NCI-H1092 (cell line): ENCODE measurements around the gene MRNIP.
"Not testable (repeated sequence)": the region's sequence is repeated elsewhere in the genome, so short reads cannot be mapped to it uniquely, and the experiment has no call there.

ENCODE experiments used
- DNase-seq: peaks from one replicate; lab custom pipeline; 2025; lab: John Stamatoyannopoulos, UW

Gene MRNIP

GRCh38 chr5:179792612-179793467, 65.8 kb downstream of the MRNIP start:
- DNase-seq: no peak

- DNase-seq: no peak
Measured at GRCh38 chr5:179791881-179792611, 66.6 kb downstream of the MRNIP start.

GRCh38 chr5:179789278-179789677, 69.3 kb downstream of the MRNIP start:
- not testable (repeated sequence) for DNase-seq

- DNase-seq: no peak
Measured at GRCh38 chr5:179788193-179788854, 70.3 kb downstream of the MRNIP start.
